ENCODE data around the gene NFATC3.
"Not testable (repeated sequence)": the region's sequence is repeated elsewhere in the genome, so short reads cannot be mapped to it uniquely, and the experiment has no call there.

The NFATC3 gene

DNA sequence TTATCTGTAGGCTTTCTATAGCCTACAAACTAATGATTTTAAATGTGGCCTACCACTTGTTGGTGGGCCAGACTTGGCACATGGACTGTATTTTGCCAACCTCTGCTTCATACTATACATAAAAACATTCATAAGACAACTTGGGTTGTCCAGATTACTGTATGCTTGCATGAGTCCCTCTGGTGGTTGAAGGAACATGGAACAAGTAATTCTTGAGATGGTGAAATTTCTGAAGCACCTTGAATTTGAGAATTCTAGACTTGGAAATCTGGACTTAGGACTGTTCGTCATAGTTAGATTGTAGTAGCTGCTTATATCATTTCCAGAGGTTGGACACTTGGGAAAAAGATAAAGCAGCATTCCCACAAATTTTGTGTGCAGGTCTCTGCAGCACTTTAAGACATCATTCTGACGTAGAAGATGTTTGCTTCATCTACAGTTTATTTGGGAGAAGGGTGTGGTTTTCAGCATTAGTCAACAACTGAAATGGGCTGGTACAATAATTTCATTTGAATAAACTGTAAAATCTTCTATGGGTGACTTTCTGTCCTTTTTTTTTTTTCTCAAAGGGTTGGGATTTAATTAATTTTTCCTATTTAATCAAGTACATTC, 31.2 kb downstream of the NFATC3 start:
- no peak for DNase-seq (ENCODE audit: low read depth, low spot score)

DNA sequence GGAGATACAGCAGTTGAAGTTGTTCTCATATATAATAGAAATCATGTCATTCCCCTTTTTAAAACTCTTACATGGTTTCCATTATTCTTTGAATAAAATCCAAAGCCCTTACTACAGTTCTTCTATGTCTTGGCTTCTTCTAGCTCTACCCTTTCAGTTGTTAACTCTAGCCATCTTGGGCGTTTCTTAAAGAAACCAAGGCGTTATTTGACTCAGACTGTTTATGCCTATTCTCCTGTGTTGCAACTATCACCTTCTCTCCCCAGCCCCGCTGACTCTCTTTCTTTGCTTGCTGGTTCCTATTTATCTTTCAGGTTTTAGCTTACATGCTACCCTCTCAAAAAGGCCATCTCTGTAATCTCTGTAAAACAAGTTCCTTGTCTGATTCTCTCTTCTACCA, 32.7 kb downstream of the NFATC3 start:
- no peak for DNase-seq (ENCODE audit: low read depth, low spot score)

DNA sequence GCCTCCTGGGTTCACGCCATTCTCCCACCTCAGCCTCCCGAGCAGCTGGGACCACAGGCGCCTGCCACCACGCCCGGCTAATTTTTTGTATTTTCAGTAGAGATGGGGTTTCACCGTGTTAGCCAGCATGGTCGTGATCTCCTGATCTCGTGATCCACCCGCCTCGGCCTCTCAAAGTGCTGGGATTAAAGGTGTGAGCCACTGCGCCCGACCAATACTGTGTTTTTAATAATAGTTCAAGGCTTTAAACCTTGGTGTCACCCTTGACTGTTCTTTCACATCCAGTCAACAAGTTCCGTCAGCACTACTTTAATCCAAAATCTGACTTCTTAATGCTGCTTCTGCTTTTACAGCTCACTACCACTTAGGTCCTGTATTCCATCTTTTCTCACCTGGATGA, 33.8 kb downstream of the NFATC3 start:
- DNase-seq (ENCODE audit: low read depth, low spot score), result not testable (repeated sequence)

DNA sequence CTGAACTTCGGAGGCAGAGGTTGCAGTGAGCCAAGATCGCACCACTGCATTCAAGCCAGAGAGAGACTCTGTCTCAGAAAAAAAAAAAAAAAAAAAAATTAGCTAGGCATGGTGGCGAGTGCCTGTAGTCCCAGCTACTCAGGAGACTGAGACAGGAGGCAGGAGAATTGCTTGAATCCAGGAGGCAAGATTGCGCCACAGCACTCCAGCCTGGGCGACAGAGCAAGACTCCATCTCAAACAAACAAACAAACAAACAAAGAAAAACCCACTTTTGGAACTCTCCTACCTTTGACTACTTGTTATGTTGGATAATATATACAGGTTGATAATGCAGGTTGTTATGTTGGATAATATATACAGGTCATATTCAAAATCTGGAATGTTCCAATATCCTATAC, 35.3 kb downstream of the NFATC3 start:
- not testable (repeated sequence) for DNase-seq (ENCODE audit: low read depth, low spot score)

DNA sequence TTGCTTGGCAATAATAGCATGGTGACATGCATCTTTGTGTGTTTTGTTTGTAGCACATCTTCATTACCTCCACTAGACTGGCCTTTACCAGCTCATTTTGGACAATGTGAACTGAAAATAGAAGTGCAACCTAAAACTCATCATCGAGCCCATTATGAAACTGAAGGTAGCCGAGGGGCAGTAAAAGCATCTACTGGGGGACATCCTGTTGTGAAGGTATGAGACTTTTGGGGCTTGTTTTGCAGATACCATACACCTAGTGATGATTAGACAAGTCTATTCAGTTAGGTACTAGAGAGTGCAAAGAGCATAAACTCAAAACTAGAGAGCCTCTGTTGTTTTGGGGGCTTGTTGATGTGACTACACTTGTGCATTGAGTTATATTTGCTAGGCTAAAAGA, 41.2 kb downstream of the NFATC3 start:
- no peak for DNase-seq (ENCODE audit: low read depth, low spot score)

DNA sequence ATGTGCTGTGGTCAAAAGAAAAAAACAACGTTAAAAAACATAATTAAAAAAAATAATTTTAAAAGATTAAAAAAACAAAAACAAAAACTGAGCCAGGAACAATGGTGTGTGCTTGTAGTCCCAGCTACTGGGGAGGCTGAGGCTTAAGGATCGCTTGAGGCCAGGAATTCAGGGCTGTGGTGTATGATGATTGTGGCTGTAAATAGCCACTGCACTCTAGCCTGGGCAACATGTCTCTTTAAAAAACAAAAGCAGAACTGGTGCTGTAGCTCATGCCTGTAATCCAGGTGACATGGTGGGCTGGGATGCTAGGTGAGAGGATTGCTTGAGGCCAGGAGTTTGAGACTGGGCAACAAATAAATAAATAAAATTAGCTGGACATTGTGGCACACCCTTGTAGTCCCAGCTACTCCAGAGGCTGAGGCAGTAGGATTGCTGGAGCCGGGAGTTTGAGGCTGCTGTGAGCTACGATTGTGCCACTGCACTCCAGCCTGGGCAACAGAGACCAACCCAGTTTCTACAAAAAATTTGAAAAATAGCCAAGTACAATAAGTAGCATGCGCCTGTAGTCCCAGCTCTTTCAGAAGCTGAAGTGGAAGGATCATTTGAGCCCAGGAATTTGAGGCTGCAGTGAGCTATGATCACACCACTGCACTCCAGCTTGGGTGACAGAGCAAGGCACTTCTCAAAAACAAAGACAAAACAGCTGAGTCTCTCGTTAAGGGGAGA, 43.6 kb downstream of the NFATC3 start:
- DNase-seq (ENCODE audit: low read depth, low spot score), result no peak

DNA sequence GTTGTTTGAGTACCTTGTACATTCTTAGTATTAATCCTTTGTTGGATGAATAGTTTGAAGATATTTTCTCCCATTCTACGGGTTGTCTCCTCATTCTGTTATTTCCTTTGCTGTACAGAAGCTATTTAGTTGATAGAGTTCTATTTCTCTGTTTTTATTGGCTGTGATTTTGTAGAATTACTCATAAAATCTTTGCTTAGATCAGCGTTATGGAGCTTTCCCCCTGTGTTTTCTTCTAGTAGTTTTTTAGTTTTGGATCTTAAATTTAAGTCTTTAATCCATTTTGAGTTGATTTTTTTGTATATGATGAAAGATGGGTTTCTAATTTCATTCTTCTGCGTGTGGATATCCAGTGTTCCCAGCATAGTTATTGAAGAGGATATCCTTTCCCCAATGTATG, 45.4 kb downstream of the NFATC3 start:
- no peak for DNase-seq (ENCODE audit: low read depth, low spot score)

DNA sequence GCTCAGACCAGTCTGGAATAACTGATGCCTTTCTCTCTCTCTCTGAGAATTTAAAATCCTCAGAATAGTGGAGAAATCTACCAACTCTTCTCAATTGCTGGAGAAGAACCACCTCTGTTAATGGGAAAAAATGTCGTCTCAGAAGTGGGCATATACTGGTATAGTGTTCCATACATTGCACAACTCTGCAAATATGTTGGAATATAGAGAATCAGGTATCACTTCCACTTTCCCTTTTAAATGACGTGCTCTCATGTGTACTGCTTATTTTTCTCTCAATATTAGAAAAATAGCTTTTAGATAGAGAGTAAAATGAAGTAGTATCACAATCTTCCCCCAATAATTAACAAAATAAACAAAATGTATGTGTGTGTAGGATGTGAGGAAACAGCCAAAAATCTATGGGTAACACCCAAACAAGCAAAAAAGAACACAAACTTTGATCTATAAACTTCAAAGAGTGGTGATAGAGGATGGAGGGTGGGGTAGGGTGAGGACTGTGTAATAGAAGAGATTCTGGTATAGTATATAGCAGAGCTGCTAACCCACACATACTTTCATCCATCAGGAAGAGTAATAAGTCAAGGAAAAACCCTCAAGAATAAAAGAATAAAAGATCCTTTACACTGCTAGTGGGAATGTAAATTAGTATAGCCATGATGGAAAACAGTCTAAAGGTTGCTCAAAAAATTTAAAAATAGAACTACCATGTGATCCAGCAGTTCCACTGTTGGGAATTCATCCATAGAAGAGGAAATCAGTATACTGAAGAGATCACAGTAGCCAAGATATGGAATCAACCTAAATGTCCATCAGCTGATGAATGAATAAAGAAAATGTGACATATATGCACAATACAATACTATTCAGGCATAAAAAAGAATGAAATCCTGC, 46.9 kb downstream of the NFATC3 start:
- no peak for DNase-seq (ENCODE audit: low read depth, low spot score)

DNA sequence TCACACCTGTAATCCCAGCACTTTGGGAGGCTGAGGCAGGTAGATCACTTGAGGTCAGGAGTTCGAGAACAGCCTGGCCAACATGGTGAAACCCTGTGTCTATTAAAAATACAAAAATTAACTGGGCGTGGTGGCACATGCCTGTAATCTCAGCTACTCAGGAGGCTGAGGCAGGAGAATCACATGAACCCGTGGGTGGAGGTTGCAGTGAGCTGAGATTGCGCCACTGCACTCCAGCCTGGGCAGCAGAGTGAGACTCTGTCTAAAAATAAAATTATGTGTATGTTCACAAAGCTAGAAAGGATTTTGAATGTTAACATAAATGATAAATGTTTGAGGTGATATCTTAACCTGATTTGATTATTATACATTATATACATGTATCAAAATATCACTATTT, 47.8 kb downstream of the NFATC3 start:
- DNase-seq (ENCODE audit: low read depth, low spot score), result not testable (repeated sequence)

DNA sequence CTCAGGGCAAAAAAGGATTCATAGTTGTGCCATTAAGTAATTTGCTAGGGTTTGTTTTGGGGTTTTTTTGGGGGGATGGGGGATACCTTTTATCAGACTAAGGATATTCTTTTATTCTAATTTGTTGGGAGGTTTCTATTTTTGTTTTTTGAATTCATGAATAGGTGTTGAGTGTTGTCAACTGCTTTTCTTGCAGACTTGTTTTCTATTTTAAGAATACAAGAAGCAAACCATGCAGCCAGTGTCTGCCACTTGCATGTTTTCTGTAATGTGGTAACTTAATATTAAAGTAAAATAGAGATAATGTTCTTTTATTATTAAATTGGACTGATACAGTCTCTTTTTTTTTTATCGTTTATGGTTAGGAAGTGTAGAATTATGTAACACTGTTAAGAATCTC, 49.5 kb downstream of the NFATC3 start:
- DNase-seq (ENCODE audit: low read depth, low spot score), result no peak

DNA sequence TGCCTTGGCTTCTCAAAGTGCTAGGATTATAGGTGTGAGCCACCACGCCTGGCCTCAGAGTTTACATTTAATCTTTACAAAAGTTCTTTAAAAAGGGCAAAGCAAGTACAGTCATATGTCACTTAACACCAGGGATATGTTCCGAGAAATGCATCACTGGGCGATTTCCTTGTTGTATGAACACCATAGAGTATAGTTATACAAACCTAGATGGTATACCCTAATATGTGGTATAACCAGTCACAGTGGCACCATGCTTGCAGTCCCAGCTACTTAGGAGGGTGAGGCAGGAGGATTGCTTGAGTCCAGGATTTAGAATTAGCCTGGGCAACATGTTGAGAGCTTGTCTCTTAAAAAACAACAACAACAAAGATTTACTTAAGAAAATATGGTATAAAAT, 51.3 kb downstream of the NFATC3 start:
- no peak for DNase-seq (ENCODE audit: low read depth, low spot score)

DNA sequence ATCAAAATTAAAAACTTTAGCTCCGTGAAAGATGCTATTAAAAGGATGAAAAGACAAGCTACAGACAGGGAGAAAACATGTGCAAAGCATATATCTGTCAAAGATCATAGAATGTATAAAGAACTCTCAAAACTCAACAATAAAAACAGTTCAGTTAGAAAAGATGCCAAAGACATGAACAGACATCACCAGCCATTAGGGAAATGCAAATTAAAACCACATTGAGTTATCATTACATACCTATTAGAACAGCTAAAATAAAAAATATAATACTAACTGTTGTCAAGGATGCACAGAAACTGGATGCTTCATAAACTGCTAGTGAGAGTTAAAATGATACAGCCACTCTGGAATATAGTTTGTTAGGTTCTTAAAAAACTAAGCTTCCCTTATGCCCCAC, 58.8 kb downstream of the NFATC3 start:
- no peak for DNase-seq (ENCODE audit: low read depth, low spot score)

DNA sequence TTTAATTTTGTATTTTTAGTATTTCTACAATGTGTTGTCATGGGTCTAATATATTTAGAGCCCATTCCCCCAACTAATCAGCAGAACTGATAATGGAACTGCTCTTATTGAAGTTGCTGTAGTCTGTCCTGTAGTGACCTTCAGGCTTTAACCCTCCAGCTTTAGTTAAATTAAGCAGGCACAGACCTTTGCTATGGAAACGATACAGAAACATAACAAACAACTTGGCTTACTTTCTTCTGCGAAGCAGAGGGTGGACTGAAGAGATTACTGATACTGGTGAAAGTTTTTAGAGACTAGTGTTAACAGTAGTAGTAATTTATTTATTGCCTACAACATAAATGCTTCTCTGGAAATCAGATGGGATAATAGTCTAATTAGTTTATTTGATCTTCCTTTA, 61.4 kb downstream of the NFATC3 start:
- DNase-seq (ENCODE audit: low read depth, low spot score), result no peak

DNA sequence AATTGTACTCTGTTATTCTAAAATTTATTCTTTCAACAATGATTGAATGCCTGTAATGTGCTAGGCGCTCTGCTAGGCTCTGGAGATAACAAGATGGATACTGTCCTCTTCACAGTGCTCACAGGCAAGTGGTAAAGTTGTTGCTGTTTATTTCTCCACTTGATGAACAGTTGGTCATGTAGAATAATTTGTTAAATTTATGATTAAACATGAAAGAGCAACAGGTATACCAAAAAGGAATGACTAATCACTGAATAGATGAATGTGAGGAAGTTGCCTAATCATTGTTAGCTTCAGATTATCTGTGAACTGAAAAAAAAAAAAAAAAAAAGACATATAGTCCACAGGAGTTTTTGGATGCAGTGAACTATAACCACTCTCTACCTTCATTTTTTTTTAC, 62.3 kb downstream of the NFATC3 start:
- no peak for DNase-seq (ENCODE audit: low read depth, low spot score)

DNA sequence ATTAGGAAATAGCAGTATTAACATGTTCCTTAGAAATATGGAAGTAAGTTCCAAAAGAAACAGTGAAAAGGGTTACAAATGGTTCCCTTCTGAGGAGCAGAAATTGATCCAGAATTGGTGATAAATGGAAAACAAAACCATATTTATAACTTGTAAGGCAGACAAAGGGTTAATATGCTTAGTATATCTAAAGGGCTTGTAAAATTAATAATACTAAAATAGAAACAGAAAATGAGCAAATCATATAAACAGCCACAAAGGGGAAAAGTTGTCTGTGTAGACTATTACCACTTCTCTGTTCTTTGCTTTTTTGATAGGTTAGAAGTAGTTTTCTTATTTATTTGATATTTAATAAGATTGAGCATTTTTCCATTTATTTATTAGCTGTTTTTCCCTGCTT, 64.4 kb downstream of the NFATC3 start:
- DNase-seq (ENCODE audit: low read depth, low spot score), result no peak

DNA sequence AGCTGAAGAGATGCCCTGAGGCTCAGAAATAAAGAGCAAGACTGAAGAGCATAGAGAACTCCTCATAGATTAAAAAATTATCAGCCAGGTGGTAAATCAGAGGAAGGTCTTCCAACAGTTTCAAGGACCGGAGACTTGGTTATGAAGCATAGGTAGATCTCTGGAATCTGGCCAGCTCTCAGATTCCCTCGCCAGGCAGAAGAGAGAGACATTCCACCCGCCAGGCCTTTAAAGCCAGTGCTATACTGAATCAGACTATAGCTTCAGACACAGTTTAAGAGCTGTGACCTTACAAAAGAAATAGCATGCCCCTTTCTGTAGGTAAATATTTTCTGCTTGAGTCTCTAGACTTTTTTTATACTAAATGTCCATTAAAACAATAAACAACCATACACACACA, 70.3 kb downstream of the NFATC3 start:
- DNase-seq (ENCODE audit: low read depth, low spot score), result no peak

DNA sequence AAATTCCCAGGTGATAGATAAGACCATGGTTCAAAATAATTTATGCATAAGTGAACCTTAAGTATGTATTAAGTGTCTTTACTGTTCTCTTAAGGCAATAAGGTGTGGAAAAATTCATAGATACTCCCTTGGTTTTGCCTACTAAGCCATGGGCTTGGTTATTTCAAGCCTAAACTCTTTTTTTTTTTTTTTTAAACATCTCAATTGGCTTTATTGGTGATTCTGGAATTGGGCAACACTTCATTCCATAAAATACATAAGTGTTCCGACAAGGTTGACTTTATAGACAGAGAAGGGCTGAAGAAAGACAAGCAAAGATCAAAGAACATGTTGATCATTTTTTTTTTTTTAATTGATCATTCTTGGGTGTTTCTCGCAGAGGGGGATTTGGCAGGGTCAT, 77.2 kb downstream of the NFATC3 start:
- no peak for DNase-seq (ENCODE audit: low read depth, low spot score)

DNA sequence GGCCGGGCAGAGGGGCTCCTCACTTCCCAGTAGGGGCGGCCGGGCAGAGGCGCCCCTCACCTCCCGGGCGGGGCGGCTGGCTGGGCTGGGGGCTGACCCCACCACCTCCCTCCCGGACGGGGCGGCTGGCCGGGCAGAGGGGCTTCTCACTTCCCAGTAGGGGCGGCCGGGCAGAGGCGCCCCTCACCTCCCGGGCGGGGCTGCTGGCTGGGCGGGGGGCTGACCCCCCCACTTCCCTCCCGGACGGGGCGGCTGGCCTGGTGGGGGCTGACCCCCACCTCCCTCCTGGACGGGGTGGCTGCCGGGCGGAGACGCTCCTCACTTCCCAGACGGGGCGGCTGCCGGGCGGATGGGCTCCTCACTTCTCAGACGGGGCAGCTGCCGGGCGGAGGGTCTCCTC, 78.1 kb downstream of the NFATC3 start:
- DNase-seq (ENCODE audit: low read depth, low spot score), result not testable (repeated sequence)

DNA sequence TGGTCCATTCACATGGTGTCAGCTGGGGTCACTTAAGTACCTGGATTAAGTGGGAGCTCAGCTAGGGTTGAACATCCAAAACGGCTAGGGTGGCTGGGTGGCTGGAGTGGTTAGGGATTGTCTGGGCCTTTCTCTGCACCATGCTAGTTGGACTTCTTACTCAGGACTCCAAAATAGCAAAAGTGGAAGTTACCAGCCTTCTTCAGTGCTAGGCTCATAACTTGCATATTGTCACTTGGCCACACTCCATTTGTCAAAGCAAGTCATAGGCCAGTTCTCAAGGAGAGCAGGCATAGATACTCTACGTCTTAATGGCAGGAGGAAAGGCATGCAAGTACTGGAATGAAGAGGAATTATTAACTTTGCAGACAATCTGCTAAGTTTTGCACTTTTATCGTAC, 81.1 kb downstream of the NFATC3 start:
- DNase-seq (ENCODE audit: low read depth, low spot score), result no peak

DNA sequence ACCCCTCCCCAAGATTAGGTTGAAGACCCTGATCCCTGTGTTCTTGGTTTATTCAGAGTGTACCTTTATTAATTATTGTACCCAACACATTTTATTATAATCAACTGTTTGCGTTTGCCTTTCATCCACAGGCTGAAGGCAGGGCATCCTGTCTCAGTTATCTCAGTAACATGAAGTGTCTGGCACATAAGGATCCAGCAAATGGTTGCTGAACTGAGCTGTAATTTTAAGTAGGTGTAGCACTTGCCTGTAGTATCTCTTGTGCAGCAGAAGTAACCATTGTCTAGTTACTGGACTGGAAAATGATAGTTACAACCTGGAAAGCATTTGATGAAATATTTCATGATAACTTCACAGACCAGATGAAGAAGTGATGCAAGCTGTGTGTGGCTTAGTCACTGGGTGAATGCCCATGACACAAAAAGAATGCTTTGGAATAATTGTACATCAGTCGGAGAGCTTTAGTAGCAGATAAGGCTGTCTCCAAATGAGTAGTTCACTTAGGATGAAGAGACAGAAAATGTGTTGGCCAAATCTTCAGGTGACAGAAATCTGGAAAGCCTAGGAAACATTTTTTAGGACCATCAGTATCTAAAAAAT, 94.1 kb downstream of the NFATC3 start:
- no peak for DNase-seq (ENCODE audit: low read depth, low spot score)

DNA sequence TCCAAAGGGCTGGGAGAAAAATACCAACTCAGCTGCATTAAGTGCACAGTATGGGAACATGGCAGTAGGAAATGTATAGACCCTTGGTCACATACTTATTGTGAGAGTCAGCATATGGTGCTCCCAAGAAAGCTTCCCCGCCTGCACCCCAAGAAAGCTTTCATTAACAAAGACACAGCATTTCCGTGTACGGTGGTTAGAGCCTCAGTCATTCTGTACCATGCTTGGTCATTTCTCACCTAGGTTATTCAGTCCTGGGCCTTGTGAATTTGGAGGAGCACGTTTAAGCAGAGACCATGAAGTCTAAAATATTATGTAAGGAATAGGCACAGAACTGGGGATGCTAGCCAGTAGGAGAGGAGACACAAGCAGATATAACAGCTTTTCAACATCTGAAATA, 94.7 kb downstream of the NFATC3 start:
- DNase-seq (ENCODE audit: low read depth, low spot score), result no peak

DNA sequence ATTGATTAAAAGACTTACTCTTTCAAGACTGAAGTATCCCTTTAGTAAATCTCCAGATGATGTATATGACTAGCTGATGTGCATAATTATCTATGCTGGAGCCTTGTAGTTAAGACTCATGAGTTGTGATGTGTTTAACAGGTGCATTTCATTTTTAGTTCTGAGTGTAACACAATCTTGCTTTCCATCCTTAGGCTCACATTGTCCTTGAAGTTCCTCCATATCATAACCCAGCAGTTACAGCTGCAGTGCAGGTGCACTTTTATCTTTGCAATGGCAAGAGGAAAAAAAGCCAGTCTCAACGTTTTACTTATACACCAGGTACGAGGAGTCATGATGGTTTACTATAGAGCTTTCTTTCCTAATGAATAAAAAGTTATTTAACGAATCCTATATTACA, 97.9 kb downstream of the NFATC3 start:
- DNase-seq (ENCODE audit: low read depth, low spot score), result no peak

Measured in activated CD4-positive, CD25-positive, alpha-beta regulatory T cell treated with anti-CD3 and anti-CD28 coated beads, Interleukin-2, amount 50 U/mL, for 16 hours (primary cell).